Upper lobe of left lung (tissue), 6 donors: ENCODE results near the gene ABCB6. TPM values are rescaled to one million over a fixed set of nuclear protein-coding genes. Genes with fewer than 3 reads are reported as not detected.
A peak's percentile ranks its signal among the peaks of the same experiment; 100 is the strongest.

ENCODE experiments used
- ATAC-seq, 2 donors: fragments of 200-7000 bp; cut with Tn5 transposase; one replicate each; pipeline ENCODE4 v1.9.1; 2022; ENCODE audit warnings: mild to moderate bottlenecking in 2 of 2, moderate library complexity in 2 of 2; ENCODE audit not compliant: low FRiP score in 2 of 2
- DNase-seq, 2 donors: peaks; one replicate each; pipeline ENCODE4 v3.0.0-alpha.2; 2019 to 2020
- H3K27ac ChIP-seq, 4 donors: fragments of 200-600 bp; sonication (generic); one replicate each; pipeline ENCODE4 v1.5.1; 2016 to 2019
- H3K27me3 ChIP-seq, 4 donors: fragments of 200-600 bp; sonication (generic); one replicate each; pipeline ENCODE4 v1.5.1; 2017 to 2019
- H3K36me3 ChIP-seq, 4 donors: fragments of 200-600 bp; sonication (generic); one replicate each; pipeline ENCODE4 v1.5.1; 2016 to 2019
- H3K4me1 ChIP-seq, 4 donors: fragments of 200-600 bp; sonication (generic); one replicate each; pipeline ENCODE4 v1.5.1; 2018 to 2019
- H3K4me3 ChIP-seq, 4 donors: fragments of 200-600 bp; sonication (generic); one replicate each; pipeline ENCODE4 v1.5.1; 2017 to 2019; ENCODE audit warnings: mild to moderate bottlenecking in 2 of 4, moderate library complexity in 1 of 4
- H3K9me3 ChIP-seq, 4 donors: fragments of 200-600 bp; sonication (generic); one replicate each; pipeline ENCODE4 v1.5.1; 2018 to 2019
- EP300 ChIP-seq, 4 donors: sonication (generic); formaldehyde crosslinking; IDR thresholded peaks; one replicate each; pipeline ENCODE4 v1.5.1; 2017; ENCODE audit warnings: antibody characterized with exemption in 4 of 4, control low read depth in 2 of 4
- POLR2A ChIP-seq, 4 donors: fragments of 450-650 bp; IDR thresholded peaks; one replicate each; pipeline ENCODE4 v1.5.1; 2016 to 2017; ENCODE audit warnings: antibody characterized with exemption in 4 of 4, mild to moderate bottlenecking in 2 of 4
- POLR2AphosphoS5 ChIP-seq, 2 donors: sonication (generic); formaldehyde crosslinking; IDR thresholded peaks; one replicate each; pipeline ENCODE4 v1.5.1; 2017; ENCODE audit warnings: antibody characterized with exemption in 2 of 2
- WGBS, 2 donors: methylation state at CpG; one replicate each; pipeline ENCODE4 v1.1.5; 2017 to 2018; 5-methylcytosine and 5-hydroxymethylcytosine counted together
- total RNA-seq, 6 donors: library from RNA; depleted of rRNA in 4 of 6; stranded (reverse); fragments of >200 nt in 4 of 6; gene quantifications; one replicate each; pipeline versions ENCODE4 v1.1.0 to v1.2.1, GENCODE V29; 2016 to 2021
- TF ChIP-seq, protein P1 (sequence below), 6 experiments: fragments of 450-650 bp in 4 of 6; fragments of 200-600 bp in 2 of 6; sonication (generic) in 2 of 6; IDR thresholded peaks; one replicate each; pipeline ENCODE4 v1.5.1; 2016 to 2019; ENCODE audit warnings: antibody characterized with exemption in 6 of 6
- donor health status: DM: no; HTN: no; CAD: no; lungs with moderate emphysema.
- donor health status: DM: no; HTN: yes; CAD: no; lungs with severe emphysema.

The ABCB6 gene
- total RNA-seq, 6 donors from 2014 or later: 11.0 to 35.6 (median 21.9) TPM

DNA sequence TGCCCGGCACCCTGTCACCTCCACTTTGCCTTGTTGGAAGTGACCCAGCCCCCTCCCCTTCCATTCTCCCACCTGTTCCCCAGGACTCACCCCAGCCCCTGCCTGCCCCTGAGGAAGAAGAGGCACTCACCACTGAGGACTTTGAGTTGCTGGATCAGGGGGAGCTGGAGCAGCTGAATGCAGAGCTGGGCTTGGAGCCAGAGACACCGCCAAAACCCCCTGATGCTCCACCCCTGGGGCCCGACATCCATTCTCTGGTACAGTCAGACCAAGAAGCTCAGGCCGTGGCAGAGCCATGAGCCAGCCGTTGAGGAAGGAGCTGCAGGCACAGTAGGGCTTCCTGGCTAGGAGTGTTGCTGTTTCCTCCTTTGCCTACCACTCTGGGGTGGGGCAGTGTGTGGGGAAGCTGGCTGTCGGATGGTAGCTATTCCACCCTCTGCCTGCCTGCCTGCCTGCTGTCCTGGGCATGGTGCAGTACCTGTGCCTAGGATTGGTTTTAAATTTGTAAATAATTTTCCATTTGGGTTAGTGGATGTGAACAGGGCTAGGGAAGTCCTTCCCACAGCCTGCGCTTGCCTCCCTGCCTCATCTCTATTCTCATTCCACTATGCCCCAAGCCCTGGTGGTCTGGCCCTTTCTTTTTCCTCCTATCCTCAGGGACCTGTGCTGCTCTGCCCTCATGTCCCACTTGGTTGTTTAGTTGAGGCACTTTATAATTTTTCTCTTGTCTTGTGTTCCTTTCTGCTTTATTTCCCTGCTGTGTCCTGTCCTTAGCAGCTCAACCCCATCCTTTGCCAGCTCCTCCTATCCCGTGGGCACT, 36.2 kb downstream of the ABCB6 start:
- peak overlapping the region in 1 of 4 donors; percentile 47 for H3K27ac ChIP-seq
- ATAC-seq: peak in 1 of 2 donors; percentile 38
- peak in 1 of 2 donors; percentile 51 for DNase-seq
- TF ChIP-seq, protein P1, sequence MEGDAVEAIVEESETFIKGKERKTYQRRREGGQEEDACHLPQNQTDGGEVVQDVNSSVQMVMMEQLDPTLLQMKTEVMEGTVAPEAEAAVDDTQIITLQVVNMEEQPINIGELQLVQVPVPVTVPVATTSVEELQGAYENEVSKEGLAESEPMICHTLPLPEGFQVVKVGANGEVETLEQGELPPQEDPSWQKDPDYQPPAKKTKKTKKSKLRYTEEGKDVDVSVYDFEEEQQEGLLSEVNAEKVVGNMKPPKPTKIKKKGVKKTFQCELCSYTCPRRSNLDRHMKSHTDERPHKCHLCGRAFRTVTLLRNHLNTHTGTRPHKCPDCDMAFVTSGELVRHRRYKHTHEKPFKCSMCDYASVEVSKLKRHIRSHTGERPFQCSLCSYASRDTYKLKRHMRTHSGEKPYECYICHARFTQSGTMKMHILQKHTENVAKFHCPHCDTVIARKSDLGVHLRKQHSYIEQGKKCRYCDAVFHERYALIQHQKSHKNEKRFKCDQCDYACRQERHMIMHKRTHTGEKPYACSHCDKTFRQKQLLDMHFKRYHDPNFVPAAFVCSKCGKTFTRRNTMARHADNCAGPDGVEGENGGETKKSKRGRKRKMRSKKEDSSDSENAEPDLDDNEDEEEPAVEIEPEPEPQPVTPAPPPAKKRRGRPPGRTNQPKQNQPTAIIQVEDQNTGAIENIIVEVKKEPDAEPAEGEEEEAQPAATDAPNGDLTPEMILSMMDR (IDR thresholded peaks at IDR 0.05): no peak
- TF ChIP-seq POLR2A (IDR thresholded peaks at IDR 0.05): no peak
- no peak for TF ChIP-seq EP300 (IDR thresholded peaks at IDR 0.05)
- no peak for TF ChIP-seq POLR2AphosphoS5 (IDR thresholded peaks at IDR 0.05)
- no peak overlapping the region for H3K4me3 ChIP-seq
- H3K9me3 ChIP-seq: no peaks in the 10 kb centered on the region
- no peaks in the 10 kb centered on the region for H3K27me3 ChIP-seq
- H3K4me1 ChIP-seq: peaks cover 12 to 17% (median 13%) of the 10 kb centered on the region in 4 donors
- H3K36me3 ChIP-seq: peaks cover 22 to 55% (median 44%) of the 10 kb centered on the region in 4 donors
- WGBS, 2 donors: 65 to 69% methylated on average over 5 to 8 of the region's 8 CpGs

DNA sequence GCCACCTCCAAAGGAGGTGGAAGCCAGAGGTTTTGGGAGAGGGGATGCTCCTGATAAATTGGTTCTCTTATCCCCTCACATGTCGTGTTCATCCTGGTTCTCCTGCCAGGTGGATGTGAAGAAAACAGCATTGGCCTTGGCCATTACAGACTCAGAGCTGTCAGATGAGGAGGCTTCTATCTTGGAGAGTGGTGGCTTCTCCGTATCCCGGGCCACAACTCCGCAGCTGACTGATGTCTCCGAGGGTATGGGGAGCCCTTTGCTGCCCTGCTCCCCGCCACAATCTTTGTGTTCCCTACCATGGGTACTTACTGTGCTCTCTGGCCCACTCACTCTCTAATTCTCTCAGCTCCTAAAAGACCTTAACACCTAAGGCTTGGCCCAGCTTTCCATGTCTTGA, 37.2 kb downstream of the ABCB6 start:
- Histone ChIP-seq H3K27me3 (no peaks in the 10 kb centered on the region), H3K4me1 (peaks cover 12 to 17% (median 13%) of the 10 kb centered on the region in 4 donors), H3K27ac (peak overlapping the region in 1 of 4 donors; percentile 47), H3K36me3 (peaks cover 22 to 55% (median 44%) of the 10 kb centered on the region in 4 donors), H3K9me3 (no peaks in the 10 kb centered on the region), H3K4me3 (no peak overlapping the region)
- ATAC-seq: no peak
- 93% methylated on average over 6 of the region's 6 CpGs for WGBS, 2 donors
- no peak for DNase-seq
- TF ChIP-seq, protein P1 (IDR thresholded peaks at IDR 0.05): no peak
- no peak for TF ChIP-seq POLR2A (IDR thresholded peaks at IDR 0.05)
- no peak for TF ChIP-seq POLR2AphosphoS5 (IDR thresholded peaks at IDR 0.05)
- TF ChIP-seq EP300 (IDR thresholded peaks at IDR 0.05): no peak

DNA sequence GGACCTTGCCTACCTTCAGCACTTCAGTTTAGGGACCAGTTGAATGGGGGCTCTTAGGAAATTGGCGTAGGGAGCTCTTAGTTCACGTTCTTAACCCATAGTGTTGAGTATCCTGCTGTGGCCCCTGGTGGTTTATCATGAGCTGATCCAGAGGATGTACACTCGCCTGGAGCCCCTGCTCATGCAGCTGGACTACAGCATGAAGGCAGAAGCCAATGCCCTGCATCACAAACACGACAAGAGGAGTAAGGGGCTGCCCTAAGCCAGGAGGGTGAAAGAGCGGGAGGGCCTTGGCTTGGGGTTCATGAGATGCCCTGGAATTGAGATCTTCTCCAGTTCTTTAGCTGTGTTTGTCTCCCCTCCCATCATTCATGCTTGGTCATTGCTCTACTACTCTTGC, 37.8 kb downstream of the ABCB6 start:
- Histone ChIP-seq H3K36me3 (peaks cover 22 to 55% (median 44%) of the 10 kb centered on the region in 4 donors), H3K4me3 (no peak overlapping the region), H3K4me1 (peaks cover 14 to 21% (median 14%) of the 10 kb centered on the region in 4 donors), H3K27me3 (no peaks in the 10 kb centered on the region), H3K27ac (no peak overlapping the region), H3K9me3 (no peaks in the 10 kb centered on the region)
- no peak for DNase-seq
- TF ChIP-seq POLR2AphosphoS5 (IDR thresholded peaks at IDR 0.05) (no peak), EP300 (IDR thresholded peaks at IDR 0.05) (no peak), POLR2A (IDR thresholded peaks at IDR 0.05) (no peak)
- TF ChIP-seq, protein P1 (IDR thresholded peaks at IDR 0.05): no peak
- ATAC-seq: no peak
- WGBS, 2 donors: 86 to 94% methylated on average over 5 of the region's 5 CpGs

DNA sequence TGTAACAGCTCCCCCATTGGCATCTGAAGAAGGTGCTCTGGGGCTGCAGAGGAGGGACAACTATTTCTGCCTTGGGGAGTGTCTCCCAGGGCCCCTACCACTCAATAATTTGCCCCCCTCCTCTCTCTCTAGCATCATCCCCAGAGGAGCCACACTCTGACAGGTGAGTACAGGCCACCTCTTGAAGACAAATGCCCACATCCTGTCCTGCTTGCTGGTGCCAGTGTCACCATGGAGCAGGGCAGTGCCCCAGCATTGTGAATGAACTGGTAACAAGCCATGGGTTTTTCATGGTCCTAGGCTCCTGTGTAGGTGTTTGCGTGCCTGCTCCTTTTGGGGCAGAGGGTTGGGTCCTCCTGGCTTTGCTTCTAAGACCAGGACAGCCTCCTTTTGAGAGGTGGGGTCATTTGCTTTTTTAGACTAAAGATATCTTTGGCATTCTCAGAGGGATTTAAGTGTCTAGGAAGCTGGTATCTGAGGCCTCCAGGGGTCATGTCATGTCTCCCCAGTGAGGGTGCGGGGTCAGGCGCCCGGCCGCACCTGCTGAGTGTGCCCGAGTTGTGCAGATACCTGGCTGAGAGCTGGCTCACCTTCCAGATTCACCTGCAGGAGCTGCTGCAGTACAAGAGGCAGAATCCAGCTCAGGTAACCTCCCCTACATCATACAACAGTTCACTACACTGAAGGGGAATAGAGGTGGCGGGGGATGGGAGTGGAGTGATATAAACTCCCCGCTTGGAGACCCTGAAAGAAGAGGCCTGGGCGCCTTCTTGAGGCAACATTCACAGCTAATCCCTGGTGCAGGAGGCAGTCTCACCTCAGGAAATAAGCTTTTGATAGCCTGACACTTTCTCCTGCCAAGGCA, 38.9 kb downstream of the ABCB6 start:
- TF ChIP-seq POLR2A (IDR thresholded peaks at IDR 0.05) (no peak), EP300 (IDR thresholded peaks at IDR 0.05) (no peak), POLR2AphosphoS5 (IDR thresholded peaks at IDR 0.05) (no peak)
- TF ChIP-seq, protein P1 (IDR thresholded peaks at IDR 0.05): no peak
- H3K4me3 ChIP-seq: peak overlapping the region in 1 of 4 donors; percentile 91

More for the DNA sequence above, 38.9 kb downstream of the ABCB6 start:
- DNase-seq (peak in 1 of 2 donors; percentile 78), ATAC-seq (no peak)
- peaks cover 22 to 53% (median 43%) of the 10 kb centered on the region in 4 donors for H3K36me3 ChIP-seq
- 94 to 100% methylated on average over 2 to 9 of the region's 9 CpGs for WGBS, 2 donors
- no peaks in the 10 kb centered on the region for H3K27me3 ChIP-seq
- peak overlapping the region in 1 of 4 donors; percentile 48 for H3K27ac ChIP-seq
- peaks cover 23 to 32% (median 24%) of the 10 kb centered on the region in 4 donors for H3K4me1 ChIP-seq
- no peaks in the 10 kb centered on the region for H3K9me3 ChIP-seq
